GM21390 (cell line): ENCODE results near the gene VPS13D.

Experiments
- ATAC-seq: cut with Tn5 transposase; IDR thresholded peaks from one replicate; pipeline ENCODE4 v1.9.1; 2021; ENCODE audit not compliant: unreplicated experiment

VPS13D gene

DNA sequence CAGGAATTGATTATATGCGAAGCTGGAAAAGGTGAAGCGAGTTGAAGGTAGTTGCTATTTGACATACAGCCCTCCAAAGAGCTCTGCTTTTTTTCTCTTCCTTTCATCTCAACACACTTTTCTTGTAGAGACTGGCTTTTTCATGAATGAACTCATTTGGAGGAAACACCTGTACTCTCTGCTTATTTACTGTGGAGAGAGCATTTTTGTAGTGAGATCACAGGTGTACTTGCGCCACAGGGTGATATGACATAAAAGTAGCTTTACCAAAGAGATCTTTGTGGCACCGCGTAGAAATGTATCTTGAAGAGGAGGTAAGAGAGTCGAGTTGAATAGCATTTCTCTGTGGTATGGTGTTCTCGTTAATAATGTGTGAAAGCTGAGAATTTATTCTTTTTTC lies 187.6 kb downstream of the VPS13D start:
- ATAC-seq: no peak

DNA sequence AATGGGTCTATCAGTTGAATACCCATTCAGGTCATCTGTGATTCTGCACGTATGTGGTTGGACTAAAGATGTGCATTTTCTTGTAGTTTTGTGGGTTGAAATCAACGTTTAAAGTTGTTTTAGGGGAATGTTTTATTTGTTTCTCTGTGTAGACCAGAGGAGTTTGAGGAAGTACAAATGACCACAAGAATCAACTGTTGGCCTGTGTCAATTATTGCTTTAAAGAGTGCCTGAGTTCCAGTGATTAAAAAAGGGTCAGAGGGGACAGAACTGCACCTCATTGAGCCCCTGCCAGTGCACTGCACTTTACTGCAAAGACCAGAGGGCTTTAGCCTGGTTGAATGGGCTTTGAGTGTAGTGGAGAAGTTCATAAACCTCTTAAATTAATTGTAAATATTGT lies 190.3 kb downstream of the VPS13D start:
- ATAC-seq: no peak

DNA sequence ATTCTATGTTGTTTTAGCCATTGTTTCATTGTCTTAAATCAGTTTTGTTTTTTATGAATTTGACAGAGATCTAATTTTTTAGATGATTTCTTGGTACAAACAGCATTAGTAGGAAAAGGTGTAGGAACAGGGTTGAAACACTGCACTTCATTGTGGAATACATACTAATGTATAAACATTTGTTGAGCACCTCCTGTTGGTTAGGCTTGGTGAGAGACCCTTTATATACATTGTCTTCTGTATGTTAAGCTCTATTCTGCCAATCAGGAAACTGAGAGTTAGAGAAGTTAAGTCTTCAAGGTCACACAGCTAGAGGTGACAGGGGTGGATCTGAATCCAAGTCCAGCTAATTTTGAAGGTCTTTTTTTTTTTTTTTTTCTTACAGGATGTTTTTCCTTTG lies 192.7 kb downstream of the VPS13D start:
- ATAC-seq: no peak

DNA sequence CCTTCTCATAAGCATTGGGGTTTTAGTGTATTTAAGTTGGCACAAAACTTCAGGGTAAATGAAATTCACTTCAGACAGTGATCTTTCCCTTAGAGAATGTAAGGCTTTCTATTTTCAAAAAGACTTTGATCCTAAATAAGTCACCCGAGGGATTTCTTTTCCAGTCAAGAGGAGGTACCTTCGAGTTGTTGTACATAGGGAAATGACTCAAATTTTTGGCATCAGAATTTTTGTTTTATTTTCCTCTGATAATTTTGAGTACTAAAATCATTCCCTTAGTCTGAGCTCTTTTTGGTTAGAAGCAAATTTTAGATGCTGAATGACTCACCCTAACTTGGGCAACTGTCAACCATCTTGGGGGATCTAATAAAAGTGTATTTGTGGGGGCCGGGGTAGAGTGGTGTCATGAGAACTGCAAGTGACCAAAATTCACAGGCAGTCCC lies 194.3 kb downstream of the VPS13D start:
- no peak for ATAC-seq

DNA sequence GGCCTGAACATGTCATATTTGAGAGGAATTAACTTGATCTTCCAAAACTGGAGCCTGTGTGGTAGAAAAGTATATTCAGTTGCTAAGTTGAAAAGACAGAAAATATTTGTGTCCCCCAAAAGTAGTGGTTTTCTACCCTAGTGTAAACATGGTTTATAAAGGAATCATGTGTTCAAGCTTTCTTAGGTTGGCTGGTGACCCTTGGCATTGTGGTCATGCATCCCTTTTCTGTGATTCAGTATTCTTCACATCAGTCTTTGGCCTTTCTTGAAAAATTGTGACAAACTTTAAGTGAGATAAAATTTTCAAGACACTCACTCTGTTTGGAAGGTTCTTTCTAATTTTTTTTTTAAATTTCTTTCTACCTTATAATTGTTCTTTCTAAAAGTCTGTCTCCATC lies 195.0 kb downstream of the VPS13D start:
- no peak for ATAC-seq

DNA sequence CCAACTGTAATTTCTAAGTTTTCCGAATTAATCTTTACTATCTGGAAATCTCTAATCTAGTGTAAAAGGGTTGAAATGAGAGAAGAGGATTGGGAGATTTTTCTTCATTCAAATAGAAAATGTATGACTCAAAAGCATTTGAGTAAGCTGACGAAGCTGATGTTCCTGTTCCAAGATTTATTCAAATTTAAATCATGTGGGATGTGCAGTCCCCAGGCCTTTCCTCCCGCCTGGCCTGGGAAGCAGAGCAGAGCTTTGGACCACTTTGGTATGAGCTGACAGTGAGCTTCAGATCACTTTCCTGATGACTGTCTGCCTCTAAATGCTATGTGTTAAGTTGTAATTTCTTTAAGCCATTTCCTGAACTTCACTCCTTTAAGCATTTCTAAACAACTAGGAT lies 196.2 kb downstream of the VPS13D start:
- no peak for ATAC-seq

DNA sequence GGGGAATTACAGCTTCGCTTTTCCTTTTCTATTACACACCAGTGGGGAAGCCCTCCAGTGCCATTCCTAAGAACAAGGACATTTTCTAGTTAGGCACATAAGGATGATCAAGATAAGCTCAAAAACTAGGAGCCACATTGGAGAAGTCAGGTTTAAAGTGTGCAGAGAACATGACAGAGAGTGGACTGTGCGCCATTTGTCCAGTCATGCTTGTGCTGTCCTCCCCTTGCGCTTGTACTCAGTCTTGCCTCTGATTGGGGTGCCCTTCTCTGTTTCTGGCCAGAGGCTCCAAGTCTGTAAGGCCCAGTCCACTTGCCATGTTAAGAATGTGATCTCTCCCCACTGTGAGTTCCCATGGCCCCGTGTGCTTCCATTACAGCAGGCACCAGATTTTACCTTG lies 198.5 kb downstream of the VPS13D start:
- ATAC-seq: no peak

DNA sequence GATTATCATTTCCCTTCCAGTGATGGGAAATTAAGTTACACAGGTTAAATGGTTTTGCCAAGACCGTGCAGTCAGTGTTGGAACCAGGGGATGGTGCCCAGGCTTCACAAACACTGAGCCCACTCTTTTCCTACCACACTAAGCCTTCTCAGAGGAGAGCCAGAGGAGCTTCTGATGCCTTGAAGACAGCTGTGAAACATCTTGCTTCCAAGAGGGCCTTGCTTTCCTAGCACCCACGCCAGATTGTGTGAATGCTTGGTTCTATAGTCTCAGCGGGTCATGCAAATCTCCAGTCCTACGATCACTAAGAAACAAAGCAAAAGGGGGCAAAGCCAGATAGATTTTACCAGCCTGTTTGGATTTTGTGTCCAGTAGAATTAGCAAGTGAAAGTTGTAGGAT lies 200.7 kb downstream of the VPS13D start:
- ATAC-seq: no peak

DNA sequence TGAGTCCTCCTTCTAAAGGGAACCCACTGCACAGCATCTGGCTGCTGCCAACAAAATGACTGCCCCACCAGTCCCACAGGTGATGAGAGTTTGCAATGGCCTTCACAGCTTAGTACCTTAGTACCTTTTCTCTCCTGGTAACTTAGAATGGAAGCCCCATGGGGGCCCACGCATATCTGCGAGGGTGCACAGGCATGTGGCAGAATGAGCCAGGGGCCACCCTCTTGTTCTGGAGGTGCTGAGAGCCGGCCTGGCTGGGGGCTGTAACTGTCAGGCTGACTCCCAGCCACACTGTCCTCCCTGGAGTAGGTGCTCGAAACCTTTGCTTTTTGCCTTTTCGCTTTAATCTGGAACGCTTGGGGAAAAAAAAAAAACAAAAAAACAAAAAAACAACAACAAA lies 203.1 kb downstream of the VPS13D start:
- no peak for ATAC-seq

DNA sequence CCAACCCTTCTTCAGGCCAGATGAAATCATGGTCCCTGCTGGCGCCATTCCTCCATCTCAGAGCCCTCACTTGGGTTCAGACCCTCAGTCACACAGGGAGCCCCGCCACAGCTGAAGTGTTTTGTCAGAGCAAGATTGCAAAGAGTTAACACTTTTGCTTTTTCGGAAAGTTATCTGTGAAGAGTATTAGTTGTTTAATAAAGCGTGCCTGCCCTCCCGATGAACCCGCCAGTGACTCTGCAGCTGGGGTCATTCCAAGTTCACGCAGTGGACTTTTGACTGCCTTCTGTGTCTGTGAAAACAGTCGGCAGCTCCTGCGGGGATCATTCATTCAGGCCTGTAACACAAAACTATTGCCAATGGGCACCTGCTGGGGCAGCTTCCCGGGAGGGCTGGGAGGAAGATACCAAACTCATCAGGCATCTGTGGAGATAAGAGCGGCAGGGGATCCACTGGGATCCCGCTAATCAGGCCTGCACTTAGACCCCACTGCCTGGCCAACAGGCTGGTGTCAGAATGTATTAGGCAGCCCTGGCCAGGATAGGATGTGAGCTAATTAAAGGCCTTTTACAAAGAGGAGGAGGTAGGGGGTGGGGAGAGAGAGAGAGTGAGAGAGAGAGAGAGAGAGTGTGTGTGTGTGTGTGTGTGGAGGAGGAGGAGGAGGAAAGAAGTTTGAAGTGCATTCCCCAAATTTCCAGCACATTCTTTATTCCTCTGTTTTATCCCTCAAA lies 203.7 kb downstream of the VPS13D start:
- ATAC-seq: no peak

DNA sequence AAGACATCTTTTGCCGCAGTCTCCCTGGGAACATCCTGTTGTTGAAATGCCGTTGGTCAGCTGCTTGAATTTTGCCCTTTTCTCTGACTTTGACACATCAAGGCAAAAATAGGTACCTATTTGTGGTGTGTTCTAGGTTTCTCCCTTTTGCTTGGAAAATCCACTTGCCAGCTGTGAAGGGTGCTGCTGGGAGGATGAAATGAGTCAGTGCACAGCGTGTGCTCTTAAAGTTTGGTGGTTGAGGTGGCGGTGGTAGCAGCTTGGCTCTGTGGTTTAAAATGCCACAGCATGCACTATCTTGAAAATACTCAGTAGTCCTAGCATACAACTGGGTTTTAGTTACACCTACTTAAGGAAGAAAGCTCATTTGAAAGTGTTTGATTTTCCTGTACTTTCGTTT lies 204.3 kb downstream of the VPS13D start:
- ATAC-seq: no peak

DNA sequence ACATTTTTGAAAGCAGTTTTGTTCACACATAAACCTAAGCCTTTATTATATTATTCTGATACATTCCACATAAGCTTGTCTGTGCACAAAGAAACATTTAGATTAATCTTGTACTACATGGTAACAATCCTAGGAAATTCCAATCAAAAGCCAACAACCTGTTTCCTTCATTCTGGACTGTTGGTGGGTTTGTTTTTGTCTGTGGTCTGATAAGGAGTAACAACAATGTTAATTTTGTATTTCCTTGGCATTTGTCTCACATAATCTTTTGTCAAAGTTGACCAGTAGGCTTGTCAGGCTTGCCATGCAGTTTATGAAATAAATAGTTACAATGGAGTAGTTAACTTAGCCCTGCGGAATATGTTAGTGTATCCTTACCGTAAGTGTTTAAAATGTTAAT lies 204.9 kb downstream of the VPS13D start:
- no peak for ATAC-seq

DNA sequence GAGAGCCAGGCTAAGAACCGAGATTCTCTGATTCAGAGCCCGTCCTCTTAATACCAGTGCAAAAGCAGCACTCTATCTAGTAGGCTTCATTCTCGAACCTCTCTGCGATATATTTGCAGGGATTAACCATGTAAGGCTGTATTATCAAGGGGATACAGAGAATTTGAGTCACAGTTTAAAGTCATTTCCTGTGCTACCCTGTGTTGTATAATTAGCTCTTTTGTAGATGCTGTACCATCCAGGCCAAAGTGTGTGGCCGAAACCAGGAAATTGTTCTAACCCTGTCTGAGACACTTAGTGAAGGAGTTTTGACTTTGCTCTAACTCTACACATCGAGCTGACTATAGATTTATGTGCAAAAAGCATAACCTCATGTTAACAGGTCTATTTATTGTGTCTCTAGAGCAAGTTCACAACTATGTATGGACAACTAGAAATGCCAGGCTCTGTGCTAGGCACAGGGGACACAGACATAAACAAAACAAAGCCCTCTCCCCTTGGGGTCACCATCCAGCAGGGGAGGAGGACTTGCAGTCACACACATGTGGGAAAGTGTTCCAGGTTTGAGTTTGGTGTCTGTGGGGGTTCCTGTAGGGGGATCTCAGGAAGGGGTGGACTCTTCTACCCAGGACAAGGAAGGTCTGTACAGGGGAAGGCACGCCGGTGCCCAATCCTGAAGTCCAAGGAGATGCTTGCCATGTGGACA lies 206.0 kb downstream of the VPS13D start:
- peak; percentile 70 for ATAC-seq

DNA sequence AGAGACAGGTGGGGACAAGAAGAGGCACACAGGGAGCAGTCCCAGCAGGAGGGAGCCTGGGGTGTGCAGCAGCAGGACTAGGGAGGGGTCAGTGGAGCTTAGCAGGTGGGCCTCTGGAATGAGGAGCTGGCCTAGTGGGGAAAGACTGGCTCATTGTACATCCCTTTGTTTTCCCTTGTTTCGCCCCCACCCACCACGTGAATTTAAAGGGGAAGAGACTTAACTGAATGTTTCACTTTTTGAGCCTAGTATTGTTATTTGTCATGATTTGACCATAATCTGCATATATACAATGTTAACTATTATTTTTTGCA lies 206.5 kb downstream of the VPS13D start:
- no peak for ATAC-seq

DNA sequence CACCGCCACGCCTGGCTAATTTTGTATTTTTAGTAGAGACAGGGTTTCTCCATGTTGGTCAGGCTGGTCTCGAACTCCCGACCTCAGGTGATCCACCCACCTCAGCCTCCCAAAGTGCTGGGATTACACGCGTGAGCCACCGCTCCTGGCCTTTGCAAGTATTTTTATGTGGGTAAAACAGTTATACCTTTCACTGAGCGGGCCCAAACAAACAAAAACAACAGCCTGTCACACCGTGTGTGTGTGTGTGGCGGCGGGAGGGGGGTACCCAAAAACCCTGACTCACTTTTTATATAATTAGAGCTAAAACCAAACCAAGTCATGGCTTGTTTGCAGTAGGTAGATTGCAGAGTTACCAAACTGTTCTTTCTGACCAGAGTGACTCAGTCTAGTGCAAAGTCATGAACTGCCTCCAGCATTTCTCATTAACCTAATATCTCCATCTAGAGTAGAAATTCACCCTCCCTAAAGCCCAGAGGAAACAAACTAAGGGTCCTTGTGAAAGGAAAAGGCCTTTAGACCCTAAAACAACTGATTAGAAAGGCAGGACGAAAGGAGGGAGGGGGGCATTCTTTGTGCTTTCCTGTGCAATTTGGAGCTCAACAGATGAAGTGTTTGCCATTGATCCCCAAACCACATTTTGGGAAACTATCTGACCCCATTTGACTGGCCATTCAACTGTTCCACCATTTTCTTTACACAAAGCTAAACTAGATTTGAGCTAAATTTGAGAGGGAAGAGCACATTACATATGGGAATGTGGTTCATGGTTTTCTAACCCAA lies 207.2 kb downstream of the VPS13D start:
- ATAC-seq: no peak

DNA sequence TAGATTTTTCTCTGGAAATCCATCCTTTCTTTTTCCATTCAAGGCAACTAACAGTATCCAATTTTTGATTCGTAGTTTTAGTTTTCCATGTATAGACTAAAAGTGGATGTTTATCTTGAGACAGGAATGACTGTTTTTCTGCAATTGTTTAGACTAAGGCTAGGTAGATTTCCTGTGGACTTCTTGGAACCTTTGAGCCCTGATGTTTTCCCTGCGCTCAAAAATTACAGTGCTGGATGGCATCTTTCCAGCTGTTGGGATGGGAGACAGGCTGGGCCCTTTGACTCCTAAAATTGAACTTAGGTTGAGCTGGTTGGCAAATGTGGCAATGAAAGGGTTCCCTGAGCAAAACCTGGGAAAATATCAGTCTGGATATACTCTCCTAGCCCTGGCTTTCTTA lies 207.8 kb downstream of the VPS13D start:
- ATAC-seq: no peak

DNA sequence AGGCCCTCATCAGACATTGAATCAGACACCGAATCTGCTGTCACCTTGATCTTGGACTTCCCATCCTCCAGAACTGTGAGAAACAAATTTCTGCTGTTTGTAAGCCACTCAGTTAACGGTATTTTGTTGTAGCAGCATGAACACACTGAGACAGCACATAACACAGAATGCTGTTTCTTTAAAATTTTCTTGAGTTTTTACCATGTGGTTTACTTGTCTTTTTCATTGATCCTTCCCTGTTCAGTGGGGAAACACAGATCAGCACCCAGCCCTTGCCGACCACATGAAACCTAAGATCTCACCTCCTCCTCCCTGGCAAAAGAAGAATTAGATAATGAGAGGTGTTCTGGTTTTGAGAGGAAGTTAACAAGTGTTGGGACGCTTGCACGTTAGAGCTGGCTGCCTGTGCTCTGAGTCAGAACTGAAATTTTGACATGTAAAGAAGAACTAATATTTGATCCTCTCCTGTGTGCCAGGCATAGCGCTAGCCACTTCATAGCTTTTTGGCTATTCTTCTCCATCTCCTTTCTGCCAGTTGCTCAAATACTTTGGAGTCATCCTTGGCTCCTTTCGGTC lies 208.6 kb downstream of the VPS13D start:
- ATAC-seq: no peak

DNA sequence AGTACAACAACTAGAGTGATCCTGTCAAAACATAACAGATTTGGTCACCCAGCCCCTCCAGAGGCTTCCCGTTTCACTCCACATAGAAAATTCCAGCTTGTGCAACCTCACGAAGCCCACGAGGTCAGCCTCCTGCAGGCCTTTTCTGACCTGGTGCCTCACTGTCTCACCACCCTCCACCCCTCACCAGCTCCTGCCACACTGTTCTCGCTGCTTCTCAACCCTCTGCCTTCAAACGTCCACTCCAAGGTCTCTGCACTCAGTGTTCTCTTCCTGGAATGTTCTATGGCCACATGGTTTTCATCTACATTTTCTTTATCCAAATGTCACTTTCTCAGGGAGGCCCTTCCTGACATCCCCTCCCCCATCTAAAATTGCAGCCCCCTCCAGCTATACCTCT lies 209.2 kb downstream of the VPS13D start:
- no peak for ATAC-seq

DNA sequence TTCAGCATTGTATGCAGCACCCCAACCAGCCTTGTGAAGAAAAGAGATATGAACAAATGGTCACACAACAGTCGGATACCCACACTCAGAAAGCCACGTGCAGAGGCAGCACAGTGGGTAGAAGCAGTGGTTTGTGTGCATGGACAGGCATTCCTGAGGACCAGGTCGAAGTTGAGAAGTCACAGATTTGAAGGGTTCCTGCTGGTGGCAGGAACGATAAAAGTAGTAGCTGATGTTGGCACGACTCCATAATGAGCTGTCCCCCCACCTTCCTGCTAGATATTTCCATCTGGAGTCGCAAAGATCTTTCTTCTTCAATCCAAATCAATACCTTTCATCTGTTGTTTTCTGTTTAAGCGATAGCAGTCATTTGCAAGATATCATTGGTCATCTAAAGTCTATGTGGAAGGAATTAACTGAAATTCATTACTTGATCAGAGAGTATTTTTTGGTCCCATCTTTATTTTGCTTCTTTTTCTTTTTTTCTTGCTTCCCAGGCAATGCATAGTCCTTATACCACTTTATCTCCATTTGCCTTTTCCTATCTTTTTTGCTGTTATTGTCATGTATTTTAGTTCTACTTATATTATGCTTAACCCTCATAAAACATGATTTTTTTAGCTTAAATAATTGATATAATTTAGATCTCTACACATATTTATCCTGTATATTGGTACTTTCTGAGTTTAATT lies 211.7 kb downstream of the VPS13D start:
- no peak for ATAC-seq

DNA sequence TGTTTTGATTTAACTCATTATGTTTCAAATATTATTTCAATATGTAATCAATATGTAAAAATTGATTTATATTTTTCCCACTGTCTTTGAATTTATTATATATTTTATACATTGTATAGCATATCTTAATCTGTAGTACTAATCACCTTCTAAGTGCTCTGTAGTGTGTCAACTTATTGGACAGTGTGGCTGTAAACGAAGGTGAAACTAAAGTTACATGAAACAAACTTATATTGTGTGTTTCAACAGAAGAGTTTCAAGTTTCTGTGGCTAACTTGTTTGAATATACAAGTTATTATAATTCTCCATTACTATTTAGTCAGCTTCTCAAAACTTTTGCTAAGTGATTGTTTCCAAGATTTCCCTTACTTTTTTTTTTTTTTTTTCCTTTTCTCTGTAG lies 212.4 kb downstream of the VPS13D start:
- no peak for ATAC-seq

DNA sequence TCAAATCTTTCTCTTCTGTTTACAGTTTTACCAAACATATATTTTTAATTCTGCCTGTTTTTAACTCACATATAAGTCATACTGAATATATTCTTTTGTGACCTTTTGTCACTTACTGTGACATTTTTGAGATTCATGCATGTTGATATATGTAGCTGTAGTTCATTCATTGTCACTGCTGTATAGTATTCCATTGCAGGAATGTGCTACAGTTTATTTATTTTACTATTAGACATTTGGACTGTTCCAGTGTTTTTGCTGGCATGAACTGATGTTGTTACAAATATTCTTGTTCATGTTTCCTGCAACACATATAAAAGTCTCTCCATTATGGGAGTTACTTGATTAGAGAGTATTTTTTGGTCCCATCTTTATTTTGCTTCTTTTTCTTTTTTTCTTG lies 213.3 kb downstream of the VPS13D start:
- no peak for ATAC-seq
